Panc1 (cell line): Measurements from ENCODE around the gene TMEM151B. TPM values are rescaled to one million over a fixed set of nuclear protein-coding genes. Genes with fewer than 3 reads are reported as not detected.

ENCODE experiments used
- ATAC-seq: fragments of 200-7000 bp; cut with Tn5 transposase; 2 replicates; pipeline ENCODE4 v1.9.1; 2020; ENCODE audit warnings: mild to moderate bottlenecking, moderate library complexity
- BruUV-seq: library from RNA; stranded (reverse); fragments of 400-500 nt; replicated peaks from 2 replicates; lab custom pipeline; 2021; lab: Mats Ljungman, UMichigan
- CTCF ChIA-PET: fragments of 300-600 bp; sonication (Branson Sonifier 250); formaldehyde crosslinking; loops from one replicate; lab custom pipeline; 2022; ENCODE audit warnings: antibody characterized with exemption; lab: Charles Lee
- POLR2A ChIA-PET: fragments of 300-600 bp; sonication (Branson Sonifier 250); formaldehyde crosslinking; loops from one replicate; lab custom pipeline; 2022; ENCODE audit warnings: antibody characterized with exemption; lab: Charles Lee
- DNase-seq: peaks from one replicate; pipeline ENCODE4 v3.0.0-alpha.2; 2010; ENCODE audit warnings: low read depth, low spot score
- H3K27ac ChIP-seq: 2 replicates; pipeline ENCODE4 v1.5.1; 2011; ENCODE audit warnings: mild to moderate bottlenecking, low read length, inconsistent platforms
- H3K27me3 ChIP-seq: fragments of 200-500 bp; sonication (Bioruptor generic); 2 replicates; pipeline ENCODE4 v1.6.0; 2014; ENCODE audit warnings: low read length, inconsistent platforms; ENCODE audit not compliant: control insufficient read depth, insufficient read depth
- H3K36me3 ChIP-seq: fragments of 200-500 bp; sonication (Bioruptor generic); 2 replicates; pipeline ENCODE4 v1.5.1; 2014; ENCODE audit warnings: inconsistent platforms, mild to moderate bottlenecking, low read length, moderate library complexity; ENCODE audit not compliant: control insufficient read depth, insufficient read depth
- H3K4me1 ChIP-seq: 2 replicates; pipeline ENCODE4 v1.5.1; 2011; ENCODE audit warnings: inconsistent platforms, mild to moderate bottlenecking, low read length, moderate library complexity; ENCODE audit not compliant: control insufficient read depth, insufficient read depth
- H3K4me3 ChIP-seq, 2 experiments: 2 replicates each; pipeline ENCODE4 v1.5.1; 2011 to 2012; ENCODE audit warnings: low read depth in 2 of 2, low read length in 2 of 2, mild to moderate bottlenecking in 2 of 2, inconsistent platforms in 1 of 2, moderate library complexity in 1 of 2
- H3K9me3 ChIP-seq: fragments of 200-500 bp; sonication (Bioruptor generic); 2 replicates; pipeline ENCODE4 v1.5.1; 2014; ENCODE audit warnings: low read depth, mild to moderate bottlenecking, inconsistent platforms, low read length, moderate library complexity; ENCODE audit not compliant: control insufficient read depth, insufficient read depth
- POLR2AphosphoS5 ChIP-seq: IDR thresholded peaks from 2 replicates; pipeline ENCODE4 v1.6.1; 2012; ENCODE audit warnings: mild to moderate bottlenecking, low read depth, low read length, moderate library complexity
- SIN3A ChIP-seq: IDR thresholded peaks from 2 replicates; pipeline ENCODE4 v1.6.1; 2012; ENCODE audit warnings: low read depth, mild to moderate bottlenecking, low read length, moderate library complexity, borderline replicate concordance; ENCODE audit not compliant: insufficient read depth
- TCF7L2 ChIP-seq: IDR thresholded peaks from 2 replicates; pipeline ENCODE4 v1.6.1; 2011; ENCODE audit warnings: mild to moderate bottlenecking, low read depth, low read length, inconsistent platforms
- in situ Hi-C: cut with HindIII; loops from 2 replicates; pipeline ENCODE4 v1.10.0; 2016; ENCODE audit warnings: low sequenced_read_pairs, low pct_unique_long_range_greater_than_20kb
- intact Hi-C: fragments of 100-400 bp; cut with micrococcal nuclease; formaldehyde crosslinking; loops from one replicate; pipeline ENCODE4 v1.10.0; 2022; ENCODE audit not compliant: unreplicated experiment
- total RNA-seq: library from RNA; stranded (reverse); gene quantifications from one replicate; pipeline ENCODE4 v1.2.1, GENCODE V29; 2021; ENCODE audit not compliant: unreplicated experiment
- TF ChIP-seq, protein P1 (sequence below): fragments of 450-650 bp; IDR thresholded peaks from 2 replicates; pipeline ENCODE4 v1.5.1; 2017; ENCODE audit warnings: mild to moderate bottlenecking
- TF ChIP-seq, protein P2 (sequence below), 2 experiments: IDR thresholded peaks; 2 replicates each; pipeline ENCODE4 v1.6.1; 2011 to 2012; ENCODE audit warnings: low read depth in 2 of 2, control low read depth in 1 of 2, low read length in 1 of 2, mild to moderate bottlenecking in 1 of 2, moderate library complexity in 1 of 2; ENCODE audit not compliant: insufficient read depth in 1 of 2

Gene TMEM151B
- total RNA-seq, 1 experiment from 2014 or later = 0.18 TPM

DNA sequence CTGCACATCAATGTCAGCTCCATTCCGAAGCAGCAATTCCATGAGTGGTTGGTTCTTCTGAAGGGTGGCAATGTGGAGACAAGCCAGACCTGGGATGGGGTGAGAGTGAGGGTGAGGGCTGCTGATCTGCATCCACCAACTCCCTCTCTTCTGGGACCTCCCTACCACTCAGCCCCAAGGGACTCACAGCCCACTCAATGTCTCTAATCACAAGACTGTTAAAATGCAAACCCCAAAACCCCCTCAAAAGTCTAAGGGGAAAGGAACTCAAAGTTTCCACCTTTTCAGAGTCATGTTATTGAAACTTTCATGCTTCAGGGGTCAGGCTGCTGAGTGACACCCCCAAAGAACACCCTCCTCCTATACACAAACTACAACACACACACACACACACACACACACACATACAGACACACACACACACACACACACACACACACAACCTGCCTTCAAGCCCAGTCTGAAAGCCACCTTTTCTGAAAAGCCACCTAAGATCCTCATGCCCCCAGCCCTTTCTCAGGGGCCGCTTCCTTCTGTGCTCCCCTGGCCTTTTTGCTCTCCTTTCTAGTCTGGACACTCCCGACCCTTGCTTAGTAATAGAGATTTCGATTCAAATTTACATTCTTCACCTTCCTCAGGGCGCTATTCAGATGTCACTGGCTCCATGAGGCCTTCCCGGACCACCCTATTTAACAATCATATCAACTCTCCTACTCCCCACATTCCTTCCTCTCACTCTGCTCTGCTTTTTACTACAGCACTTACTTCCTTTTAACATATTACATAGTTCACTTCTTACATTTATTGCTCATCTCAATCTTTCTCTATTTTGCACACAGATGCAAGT is 9.6 kb upstream of the TMEM151B start:
- Histone ChIP-seq H3K27me3 (no peaks in the 10 kb centered on the region), H3K9me3 (no peaks in the 10 kb centered on the region), H3K27ac (no peak overlapping the region), H3K4me1 (peaks cover 36% of the 10 kb centered on the region), H3K4me3 (no peak overlapping the region), H3K36me3 (peaks cover 5% of the 10 kb centered on the region)
- TF ChIP-seq, protein P1, sequence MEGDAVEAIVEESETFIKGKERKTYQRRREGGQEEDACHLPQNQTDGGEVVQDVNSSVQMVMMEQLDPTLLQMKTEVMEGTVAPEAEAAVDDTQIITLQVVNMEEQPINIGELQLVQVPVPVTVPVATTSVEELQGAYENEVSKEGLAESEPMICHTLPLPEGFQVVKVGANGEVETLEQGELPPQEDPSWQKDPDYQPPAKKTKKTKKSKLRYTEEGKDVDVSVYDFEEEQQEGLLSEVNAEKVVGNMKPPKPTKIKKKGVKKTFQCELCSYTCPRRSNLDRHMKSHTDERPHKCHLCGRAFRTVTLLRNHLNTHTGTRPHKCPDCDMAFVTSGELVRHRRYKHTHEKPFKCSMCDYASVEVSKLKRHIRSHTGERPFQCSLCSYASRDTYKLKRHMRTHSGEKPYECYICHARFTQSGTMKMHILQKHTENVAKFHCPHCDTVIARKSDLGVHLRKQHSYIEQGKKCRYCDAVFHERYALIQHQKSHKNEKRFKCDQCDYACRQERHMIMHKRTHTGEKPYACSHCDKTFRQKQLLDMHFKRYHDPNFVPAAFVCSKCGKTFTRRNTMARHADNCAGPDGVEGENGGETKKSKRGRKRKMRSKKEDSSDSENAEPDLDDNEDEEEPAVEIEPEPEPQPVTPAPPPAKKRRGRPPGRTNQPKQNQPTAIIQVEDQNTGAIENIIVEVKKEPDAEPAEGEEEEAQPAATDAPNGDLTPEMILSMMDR = no peak
- TF ChIP-seq SIN3A (no peak), POLR2AphosphoS5 (no peak), TCF7L2 (no peak)
- TF ChIP-seq, protein P2, sequence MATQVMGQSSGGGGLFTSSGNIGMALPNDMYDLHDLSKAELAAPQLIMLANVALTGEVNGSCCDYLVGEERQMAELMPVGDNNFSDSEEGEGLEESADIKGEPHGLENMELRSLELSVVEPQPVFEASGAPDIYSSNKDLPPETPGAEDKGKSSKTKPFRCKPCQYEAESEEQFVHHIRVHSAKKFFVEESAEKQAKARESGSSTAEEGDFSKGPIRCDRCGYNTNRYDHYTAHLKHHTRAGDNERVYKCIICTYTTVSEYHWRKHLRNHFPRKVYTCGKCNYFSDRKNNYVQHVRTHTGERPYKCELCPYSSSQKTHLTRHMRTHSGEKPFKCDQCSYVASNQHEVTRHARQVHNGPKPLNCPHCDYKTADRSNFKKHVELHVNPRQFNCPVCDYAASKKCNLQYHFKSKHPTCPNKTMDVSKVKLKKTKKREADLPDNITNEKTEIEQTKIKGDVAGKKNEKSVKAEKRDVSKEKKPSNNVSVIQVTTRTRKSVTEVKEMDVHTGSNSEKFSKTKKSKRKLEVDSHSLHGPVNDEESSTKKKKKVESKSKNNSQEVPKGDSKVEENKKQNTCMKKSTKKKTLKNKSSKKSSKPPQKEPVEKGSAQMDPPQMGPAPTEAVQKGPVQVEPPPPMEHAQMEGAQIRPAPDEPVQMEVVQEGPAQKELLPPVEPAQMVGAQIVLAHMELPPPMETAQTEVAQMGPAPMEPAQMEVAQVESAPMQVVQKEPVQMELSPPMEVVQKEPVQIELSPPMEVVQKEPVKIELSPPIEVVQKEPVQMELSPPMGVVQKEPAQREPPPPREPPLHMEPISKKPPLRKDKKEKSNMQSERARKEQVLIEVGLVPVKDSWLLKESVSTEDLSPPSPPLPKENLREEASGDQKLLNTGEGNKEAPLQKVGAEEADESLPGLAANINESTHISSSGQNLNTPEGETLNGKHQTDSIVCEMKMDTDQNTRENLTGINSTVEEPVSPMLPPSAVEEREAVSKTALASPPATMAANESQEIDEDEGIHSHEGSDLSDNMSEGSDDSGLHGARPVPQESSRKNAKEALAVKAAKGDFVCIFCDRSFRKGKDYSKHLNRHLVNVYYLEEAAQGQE (IDR thresholded peaks at IDR 0.05; ENCODE audit: insufficient read depth in 1 of 2, low read depth in 2 of 2, low read length in 1 of 2) = no peak
- ChIA-PET CTCF (no interaction called here), POLR2A (no interaction called here)
- ATAC-seq = no peak
- in situ Hi-C loops (no loop called here), intact Hi-C loops (no loop called here)
- DNase-seq = no peak
- BruUV-seq = no TSS peak

DNA sequence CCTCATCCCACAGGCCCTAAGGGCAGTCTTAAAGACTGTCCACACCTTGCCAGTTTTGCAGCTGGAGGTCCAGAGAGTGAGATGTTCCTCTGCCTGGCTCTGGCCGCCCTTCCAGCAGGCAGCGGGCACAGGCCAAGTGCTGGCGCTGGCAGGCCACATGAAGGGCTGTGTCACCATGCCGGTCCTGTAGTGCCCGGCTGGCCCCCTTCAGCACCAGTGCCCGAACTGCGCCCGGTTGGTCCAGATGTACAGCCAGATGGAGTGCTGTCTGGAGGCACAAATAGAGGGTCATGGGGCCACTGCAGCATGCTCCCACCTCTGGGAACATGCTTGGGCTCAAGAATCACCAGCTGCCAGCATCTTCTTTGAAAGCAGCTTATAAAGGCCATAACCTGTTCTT is 8.7 kb upstream of the TMEM151B start:
- no peaks in the 10 kb centered on the region for H3K27me3 ChIP-seq
- CTCF ChIA-PET = no interaction called here

More for the DNA sequence above, 8.7 kb upstream of the TMEM151B start:
- Histone ChIP-seq H3K9me3 (no peaks in the 10 kb centered on the region), H3K36me3 (peaks cover 5% of the 10 kb centered on the region), H3K27ac (no peak overlapping the region), H3K4me3 (no peak overlapping the region), H3K4me1 (peaks cover 31% of the 10 kb centered on the region)
- ATAC-seq = no peak
- no TSS peak for BruUV-seq
- in situ Hi-C loops (no loop called here), intact Hi-C loops (no loop called here)
- no peak for DNase-seq
- POLR2A ChIA-PET = no interaction called here
- TF ChIP-seq TCF7L2 (no peak), POLR2AphosphoS5 (no peak), SIN3A (no peak)
- TF ChIP-seq, protein P1 = no peak
- TF ChIP-seq, protein P2 (IDR thresholded peaks at IDR 0.05; ENCODE audit: insufficient read depth in 1 of 2, low read depth in 2 of 2, low read length in 1 of 2) = no peak
